B cell (primary cell): ENCODE measurements around the gene NET1.

Experiments used
- EZH2 ChIP-seq: IDR thresholded peaks from 2 replicates; pipeline ENCODE4 v1.6.1; 2012; ENCODE audit warnings: borderline replicate concordance, low read depth, mild to moderate bottlenecking, moderate library complexity, low read length; ENCODE audit not compliant: insufficient read depth, poor library complexity, severe bottlenecking
- TF ChIP-seq, protein P1 (sequence below): fragments of 200-600 bp; IDR thresholded peaks from one replicate; pipeline ENCODE4 v1.8.0; 2022; ENCODE audit warnings: antibody characterized with exemption, mild to moderate bottlenecking

- TF ChIP-seq, protein P1, sequence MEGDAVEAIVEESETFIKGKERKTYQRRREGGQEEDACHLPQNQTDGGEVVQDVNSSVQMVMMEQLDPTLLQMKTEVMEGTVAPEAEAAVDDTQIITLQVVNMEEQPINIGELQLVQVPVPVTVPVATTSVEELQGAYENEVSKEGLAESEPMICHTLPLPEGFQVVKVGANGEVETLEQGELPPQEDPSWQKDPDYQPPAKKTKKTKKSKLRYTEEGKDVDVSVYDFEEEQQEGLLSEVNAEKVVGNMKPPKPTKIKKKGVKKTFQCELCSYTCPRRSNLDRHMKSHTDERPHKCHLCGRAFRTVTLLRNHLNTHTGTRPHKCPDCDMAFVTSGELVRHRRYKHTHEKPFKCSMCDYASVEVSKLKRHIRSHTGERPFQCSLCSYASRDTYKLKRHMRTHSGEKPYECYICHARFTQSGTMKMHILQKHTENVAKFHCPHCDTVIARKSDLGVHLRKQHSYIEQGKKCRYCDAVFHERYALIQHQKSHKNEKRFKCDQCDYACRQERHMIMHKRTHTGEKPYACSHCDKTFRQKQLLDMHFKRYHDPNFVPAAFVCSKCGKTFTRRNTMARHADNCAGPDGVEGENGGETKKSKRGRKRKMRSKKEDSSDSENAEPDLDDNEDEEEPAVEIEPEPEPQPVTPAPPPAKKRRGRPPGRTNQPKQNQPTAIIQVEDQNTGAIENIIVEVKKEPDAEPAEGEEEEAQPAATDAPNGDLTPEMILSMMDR, result no peak
- TF ChIP-seq EZH2, result no peak
Observed at GRCh38 chr10:5496261-5497250, 84.2 kb downstream of the NET1 start.
